Measurements from ENCODE around the gene HOXA3. TPM values are rescaled to one million over a fixed set of nuclear protein-coding genes. Genes with fewer than 3 reads are reported as not detected.

HOXA3 gene
- total RNA-seq, 1 donor from 2014 or later = 3.9 TPM

DNA sequence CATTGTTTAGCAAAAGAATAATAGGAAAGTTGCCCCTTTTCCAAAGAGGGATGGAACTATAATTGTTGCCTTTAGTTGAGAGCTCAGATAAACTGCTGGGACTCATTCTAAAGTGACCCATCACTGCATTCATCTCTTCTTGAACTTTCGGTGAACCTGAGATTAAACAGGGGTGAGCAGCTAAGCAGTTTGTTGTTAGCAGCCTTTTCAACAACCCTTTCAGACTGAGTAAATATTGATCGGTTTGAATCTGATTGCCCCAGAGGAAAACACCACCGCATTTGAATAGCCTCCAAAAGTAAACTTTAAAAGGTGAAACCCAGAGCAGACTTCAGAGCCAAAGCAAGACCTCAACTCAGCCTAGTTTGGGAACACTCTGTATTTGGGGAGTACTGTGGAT, 61.3 kb downstream of the HOXA3 start:
- peaks cover 7% of the 10 kb centered on the region for H3K4me1 ChIP-seq
- H3K4me3 ChIP-seq = no peak overlapping the region
- peaks cover 10% of the 10 kb centered on the region for H3K27me3 ChIP-seq
- DNase-seq (ENCODE audit: extremely low spot score in 2 of 2) = no peak
- TF ChIP-seq, protein P1, sequence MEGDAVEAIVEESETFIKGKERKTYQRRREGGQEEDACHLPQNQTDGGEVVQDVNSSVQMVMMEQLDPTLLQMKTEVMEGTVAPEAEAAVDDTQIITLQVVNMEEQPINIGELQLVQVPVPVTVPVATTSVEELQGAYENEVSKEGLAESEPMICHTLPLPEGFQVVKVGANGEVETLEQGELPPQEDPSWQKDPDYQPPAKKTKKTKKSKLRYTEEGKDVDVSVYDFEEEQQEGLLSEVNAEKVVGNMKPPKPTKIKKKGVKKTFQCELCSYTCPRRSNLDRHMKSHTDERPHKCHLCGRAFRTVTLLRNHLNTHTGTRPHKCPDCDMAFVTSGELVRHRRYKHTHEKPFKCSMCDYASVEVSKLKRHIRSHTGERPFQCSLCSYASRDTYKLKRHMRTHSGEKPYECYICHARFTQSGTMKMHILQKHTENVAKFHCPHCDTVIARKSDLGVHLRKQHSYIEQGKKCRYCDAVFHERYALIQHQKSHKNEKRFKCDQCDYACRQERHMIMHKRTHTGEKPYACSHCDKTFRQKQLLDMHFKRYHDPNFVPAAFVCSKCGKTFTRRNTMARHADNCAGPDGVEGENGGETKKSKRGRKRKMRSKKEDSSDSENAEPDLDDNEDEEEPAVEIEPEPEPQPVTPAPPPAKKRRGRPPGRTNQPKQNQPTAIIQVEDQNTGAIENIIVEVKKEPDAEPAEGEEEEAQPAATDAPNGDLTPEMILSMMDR (IDR thresholded peaks at IDR 0.05) = no peak
- no peak for TF ChIP-seq POLR2A (IDR thresholded peaks at IDR 0.05)
- TF ChIP-seq POLR2AphosphoS5 (IDR thresholded peaks at IDR 0.05; ENCODE audit: insufficient read depth in 1 of 2, low read depth in 1 of 2) = no peak
- H3K27ac ChIP-seq = no peak overlapping the region
- no peaks in the 10 kb centered on the region for H3K36me3 ChIP-seq
- intact Hi-C loops (cut with DNase I) = no loop called here
- no peaks in the 10 kb centered on the region for H3K9me3 ChIP-seq

DNA sequence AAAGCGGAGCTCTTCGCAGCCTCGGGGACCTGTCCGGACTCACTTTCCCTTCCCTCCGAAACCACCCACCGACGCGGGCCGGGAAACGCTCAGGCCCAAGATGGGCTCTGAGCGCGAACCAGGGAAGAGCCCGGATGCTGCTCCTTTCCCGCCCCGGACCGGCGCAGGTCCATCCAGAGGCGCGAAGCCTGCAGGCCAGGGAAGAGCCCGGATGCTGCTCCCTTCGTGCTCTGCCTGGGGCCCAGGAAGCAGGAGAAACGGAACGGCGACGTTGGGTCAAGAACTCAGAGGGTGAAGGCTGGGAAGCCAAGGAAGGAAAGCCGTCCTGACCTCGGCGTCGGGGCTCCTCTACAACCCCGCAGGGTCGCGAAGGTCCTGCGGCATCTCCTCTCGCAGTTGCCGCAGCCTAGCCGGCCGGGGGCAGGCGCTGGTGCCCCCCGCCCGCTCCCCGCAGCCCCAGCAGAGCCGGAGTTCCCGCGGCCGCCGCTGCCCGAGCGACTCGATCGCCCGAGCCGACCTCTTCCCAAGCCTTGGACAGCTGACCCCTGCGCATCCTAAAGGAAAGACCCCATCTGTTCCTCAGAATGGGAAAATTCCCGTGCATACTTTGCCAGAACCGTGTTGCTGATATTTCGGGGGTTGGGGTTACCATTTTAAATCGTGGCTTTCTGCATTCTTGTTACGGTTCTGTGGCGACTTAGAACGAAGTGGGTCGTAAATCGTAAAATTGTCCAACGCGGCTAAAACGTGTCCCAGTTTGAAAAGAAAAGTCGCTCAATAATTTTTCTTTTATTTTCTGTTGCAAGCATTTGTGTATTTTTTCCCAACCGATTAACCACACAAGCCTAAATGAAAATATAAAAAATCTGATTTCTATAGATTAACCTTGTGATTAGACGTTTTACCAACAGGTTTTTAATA, 64.1 kb downstream of the HOXA3 start:
- Histone ChIP-seq H3K27me3 (peaks cover 10% of the 10 kb centered on the region), H3K27ac (no peak overlapping the region), H3K9me3 (no peaks in the 10 kb centered on the region), H3K36me3 (no peaks in the 10 kb centered on the region), H3K4me3 (peak overlapping the region in 1 of 2 donors; percentile 16), H3K4me1 (no peaks in the 10 kb centered on the region)
- TF ChIP-seq, protein P1 (IDR thresholded peaks at IDR 0.05) = no peak
- TF ChIP-seq POLR2AphosphoS5 (IDR thresholded peaks at IDR 0.05; ENCODE audit: insufficient read depth in 1 of 2, low read depth in 1 of 2) = no peak
- TF ChIP-seq POLR2A (IDR thresholded peaks at IDR 0.05) = no peak
- no peak for DNase-seq (ENCODE audit: extremely low spot score in 2 of 2)
- intact Hi-C loops (cut with DNase I) = no loop called here

DNA sequence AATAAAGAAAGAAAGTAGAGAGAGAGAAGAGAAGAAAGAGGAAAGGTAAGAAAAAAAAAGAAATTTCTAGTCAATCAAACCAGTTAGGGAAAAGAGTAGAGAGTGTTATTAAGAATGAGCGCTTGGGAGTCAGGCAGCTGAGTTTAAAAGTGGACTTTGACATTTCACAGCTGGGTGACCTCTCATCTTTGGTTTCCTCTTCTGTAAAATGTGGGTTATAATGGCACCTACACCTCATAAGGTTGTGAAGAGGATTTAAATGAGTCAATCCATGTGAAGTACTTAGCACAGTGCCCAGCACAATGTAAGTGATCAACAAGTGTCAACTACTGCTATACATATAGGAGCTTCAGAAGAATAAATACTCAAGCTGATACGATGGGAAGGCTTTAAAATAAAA, 68.7 kb downstream of the HOXA3 start:
- intact Hi-C loops (cut with DNase I) = no loop called here
- no peak overlapping the region for H3K4me3 ChIP-seq
- no peak overlapping the region for H3K27ac ChIP-seq
- peaks cover 10% of the 10 kb centered on the region for H3K27me3 ChIP-seq
- H3K4me1 ChIP-seq = no peaks in the 10 kb centered on the region
- H3K36me3 ChIP-seq = no peaks in the 10 kb centered on the region
- no peaks in the 10 kb centered on the region for H3K9me3 ChIP-seq
- DNase-seq (ENCODE audit: extremely low spot score in 2 of 2) = no peak
- TF ChIP-seq POLR2AphosphoS5 (IDR thresholded peaks at IDR 0.05; ENCODE audit: insufficient read depth in 1 of 2, low read depth in 1 of 2) (no peak), POLR2A (IDR thresholded peaks at IDR 0.05) (no peak)
- TF ChIP-seq, protein P1 (IDR thresholded peaks at IDR 0.05) = no peak

DNA sequence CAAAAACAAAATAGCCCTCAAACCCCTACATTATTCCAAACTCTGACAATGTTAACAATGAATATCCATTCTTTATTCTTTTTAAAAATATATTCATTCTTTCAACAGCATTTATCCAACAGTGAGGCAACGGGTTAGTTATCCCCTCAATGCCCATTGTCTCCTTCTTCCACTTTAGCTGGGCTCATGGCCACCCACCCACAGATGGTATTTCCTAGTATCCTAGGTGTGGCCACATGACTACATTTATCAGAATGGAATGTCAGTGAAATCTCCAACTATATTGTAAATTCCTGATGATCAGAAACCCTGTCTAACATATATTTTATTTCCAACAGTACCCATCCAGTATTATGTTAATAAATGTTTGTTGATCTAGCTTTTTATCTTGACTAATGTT, 70.2 kb downstream of the HOXA3 start:
- Histone ChIP-seq H3K4me3 (no peak overlapping the region), H3K4me1 (no peaks in the 10 kb centered on the region), H3K9me3 (no peaks in the 10 kb centered on the region), H3K27me3 (no peaks in the 10 kb centered on the region), H3K36me3 (no peaks in the 10 kb centered on the region), H3K27ac (no peak overlapping the region)
- intact Hi-C loops (cut with DNase I) = no loop called here
- no peak for DNase-seq (ENCODE audit: extremely low spot score in 2 of 2)
- TF ChIP-seq POLR2AphosphoS5 (IDR thresholded peaks at IDR 0.05; ENCODE audit: insufficient read depth in 1 of 2, low read depth in 1 of 2) = no peak
- TF ChIP-seq, protein P1 (IDR thresholded peaks at IDR 0.05) = no peak
- TF ChIP-seq POLR2A (IDR thresholded peaks at IDR 0.05) = no peak

DNA sequence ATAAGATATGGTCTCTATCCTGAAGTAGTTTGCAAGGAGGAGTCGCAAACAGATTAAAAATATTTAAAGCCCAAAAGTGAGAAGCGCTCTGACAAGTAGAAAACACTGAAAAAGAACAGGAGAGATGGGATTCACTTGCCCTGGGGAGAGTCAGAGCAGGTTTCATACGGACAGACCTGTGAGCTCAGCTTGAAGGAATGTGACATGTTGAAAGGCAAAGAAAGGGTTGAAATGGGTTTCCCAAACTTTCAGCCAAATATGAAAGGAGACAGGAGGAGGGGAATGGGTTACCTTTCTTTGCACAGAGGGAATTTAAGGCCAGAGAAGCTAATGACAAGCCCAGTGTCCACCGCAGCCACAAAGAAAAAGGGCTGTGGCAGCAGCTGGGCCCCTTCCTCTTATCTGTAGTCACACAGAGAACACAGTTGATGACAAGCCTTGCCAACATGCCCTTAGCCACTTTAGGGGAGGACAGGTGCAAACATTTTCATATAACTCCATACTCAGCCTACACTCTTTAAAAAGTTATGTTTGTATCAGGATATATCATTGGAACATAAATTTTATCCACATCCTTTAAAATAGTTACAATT, 71.4 kb downstream of the HOXA3 start:
- TF ChIP-seq, protein P1 (IDR thresholded peaks at IDR 0.05) = no peak
- TF ChIP-seq POLR2A (IDR thresholded peaks at IDR 0.05) = no peak
- no peak for TF ChIP-seq POLR2AphosphoS5 (IDR thresholded peaks at IDR 0.05; ENCODE audit: insufficient read depth in 1 of 2, low read depth in 1 of 2)
- DNase-seq (ENCODE audit: extremely low spot score in 2 of 2) = no peak
- intact Hi-C loops (cut with DNase I) = no loop called here
- Histone ChIP-seq H3K36me3 (no peaks in the 10 kb centered on the region), H3K27ac (no peak overlapping the region), H3K27me3 (no peaks in the 10 kb centered on the region), H3K4me3 (no peak overlapping the region), H3K9me3 (no peaks in the 10 kb centered on the region), H3K4me1 (no peaks in the 10 kb centered on the region)
